Endothelial cell of umbilical vein (primary cell): ENCODE measurements around the gene SEPTIN5. TPM values are rescaled to one million over a fixed set of nuclear protein-coding genes. Genes with fewer than 3 reads are reported as not detected.
A peak's percentile ranks its signal among the peaks of the same experiment; 100 is the strongest.

Source experiments
- BruUV-seq: library from RNA; stranded (reverse); fragments of 400-500 nt; replicated peaks from 2 replicates; lab custom pipeline; 2021; lab: Mats Ljungman, UMichigan
- CTCF ChIA-PET: fragments of 300-600, 350-600 bp; sonication (Branson Sonifier 250); formaldehyde crosslinking; loops from one replicate; lab custom pipeline; 2021; ENCODE audit warnings: antibody characterized with exemption, inconsistent platforms; lab: Charles Lee
- POLR2A ChIA-PET: fragments of 300-600, 350-600 bp; sonication (Branson Sonifier 250); formaldehyde crosslinking; loops from one replicate; lab custom pipeline; 2021; ENCODE audit warnings: antibody characterized with exemption, inconsistent platforms; lab: Charles Lee
- DNase-seq: peaks from one replicate; pipeline ENCODE4 v3.0.0-alpha.2; 2011; ENCODE audit warnings: low read depth, low spot score
- FAIRE-seq: peaks from 2 replicates; lab custom pipeline; 2011; peaks lifted over from hg19 to GRCh38; lab: Jason Lieb, UNC
- H2AFZ ChIP-seq: 2 replicates; pipeline ENCODE4 v1.6.0; 2012; ENCODE audit warnings: low read depth, low read length, control low read depth, inconsistent platforms
- H3K27ac ChIP-seq: 2 replicates; pipeline ENCODE4 v1.5.1; 2011; ENCODE audit warnings: low read depth, mild to moderate bottlenecking, control low read depth, low read length, moderate library complexity; ENCODE audit not compliant: insufficient read depth
- H3K27me3 ChIP-seq, 2 experiments: 2 replicates each; pipeline versions ENCODE4 v1.6.0 to v1.6.1; 2011; ENCODE audit warnings: low read length in 2 of 2, mixed read lengths in 1 of 2; ENCODE audit not compliant: control insufficient read depth in 2 of 2, insufficient read depth in 2 of 2
- H3K36me3 ChIP-seq, 2 experiments: 2 replicates in 1 of 2; 3 replicates in 1 of 2; pipeline ENCODE4 v1.5.1; 2011; ENCODE audit warnings: low read length in 2 of 2, mild to moderate bottlenecking in 1 of 2, moderate library complexity in 1 of 2; ENCODE audit not compliant: control insufficient read depth in 2 of 2, insufficient read depth in 2 of 2; ENCODE audit errors: extremely low read depth in 1 of 2
- H3K4me1 ChIP-seq: 3 replicates; pipeline ENCODE4 v1.5.1; 2011; ENCODE audit warnings: mild to moderate bottlenecking, low read length; ENCODE audit not compliant: control insufficient read depth, insufficient read depth; ENCODE audit errors: extremely low read depth
- H3K4me2 ChIP-seq: 2 replicates; pipeline ENCODE4 v1.6.1; 2011; ENCODE audit warnings: low read length, control low read depth, mixed read lengths; ENCODE audit not compliant: insufficient read depth
- H3K4me3 ChIP-seq, 3 experiments: fragments of 200-600 bp in 1 of 3; sonication (generic), shearing (Covaris generic) in 1 of 3; replicated peaks in 1 of 3; 2 replicates each; pipeline ENCODE4 v1.5.1; 2011 to 2016; ENCODE audit warnings: control low read depth in 3 of 3, low read length in 3 of 3, mild to moderate bottlenecking in 2 of 3, inconsistent platforms in 1 of 3, low read depth in 1 of 3, moderate library complexity in 1 of 3; ENCODE audit not compliant: insufficient read depth in 1 of 3
- H3K79me2 ChIP-seq: 2 replicates; pipeline ENCODE4 v1.6.0; 2012; ENCODE audit warnings: low read length, inconsistent platforms; ENCODE audit not compliant: control insufficient read depth, insufficient read depth
- H3K9ac ChIP-seq: replicated peaks from 2 replicates; pipeline ENCODE3; 2011; ENCODE audit warnings: low read length, control low read depth; ENCODE audit not compliant: insufficient read depth; ENCODE audit errors: extremely low read depth
- H3K9me1 ChIP-seq: replicated peaks from 3 replicates; pipeline ENCODE4 v1.6.0; 2011; ENCODE audit warnings: mild to moderate bottlenecking, low read length; ENCODE audit not compliant: control insufficient read depth, insufficient read depth; ENCODE audit errors: extremely low read depth
- H3K9me3 ChIP-seq: replicated peaks from 2 replicates; pipeline ENCODE4 v1.5.1; 2012; ENCODE audit warnings: low read length, inconsistent platforms; ENCODE audit not compliant: control insufficient read depth, insufficient read depth
- H4K20me1 ChIP-seq: replicated peaks from 2 replicates; pipeline ENCODE3; 2011; ENCODE audit warnings: mild to moderate bottlenecking, low read length; ENCODE audit not compliant: control insufficient read depth, insufficient read depth; ENCODE audit errors: extremely low read depth
- EZH2 ChIP-seq: IDR thresholded peaks from 2 replicates; pipeline ENCODE4 v1.6.1; 2012; ENCODE audit warnings: borderline replicate concordance, low read depth, mild to moderate bottlenecking, moderate library complexity, low read length, inconsistent platforms; ENCODE audit not compliant: severe bottlenecking
- FOS ChIP-seq: IDR thresholded peaks from 2 replicates; pipeline ENCODE4 v1.6.1; 2011; ENCODE audit warnings: mild to moderate bottlenecking, low read length, moderate library complexity, borderline replicate concordance; ENCODE audit not compliant: insufficient read depth
- GATA2 ChIP-seq: IDR thresholded peaks from 2 replicates; pipeline ENCODE4 v1.7.0; 2011; ENCODE audit warnings: low read depth, mild to moderate bottlenecking, moderate library complexity, mixed read lengths, low read length; ENCODE audit not compliant: insufficient read length, insufficient read depth
- JUN ChIP-seq: IDR thresholded peaks from 2 replicates; pipeline ENCODE4 v1.6.1; 2011; ENCODE audit warnings: borderline replicate concordance, low read depth; ENCODE audit not compliant: insufficient read length, insufficient read depth
- MYC ChIP-seq: IDR thresholded peaks from one replicate; pipeline ENCODE4 v1.6.1; 2011; ENCODE audit warnings: mild to moderate bottlenecking, low read depth, low read length
- POLR2A ChIP-seq: IDR thresholded peaks from 2 replicates; pipeline ENCODE4 v1.6.1; 2012; ENCODE audit warnings: low read depth, mild to moderate bottlenecking, control low read depth, low read length
- POLR2AphosphoS5 ChIP-seq: IDR thresholded peaks from 2 replicates; pipeline ENCODE4 v1.6.1; 2012; ENCODE audit warnings: low read depth, mild to moderate bottlenecking, control low read depth, low read length, moderate library complexity; ENCODE audit not compliant: insufficient read depth
- dilution Hi-C: fragments of 300-500 bp; cut with MboI; formaldehyde crosslinking; loops from one replicate; pipeline ENCODE4 v1.15.0; 2019; ENCODE audit warnings: low sequenced_read_pairs; ENCODE audit not compliant: extremely low pct_ligation_motif_present
- intact Hi-C: fragments of 100-400 bp; cut with micrococcal nuclease; formaldehyde crosslinking; loops from one replicate; pipeline ENCODE4 v1.10.0; 2022
- polyA plus RNA-seq, 4 experiments: library from polyadenylated mRNA; depleted of rRNA in 3 of 4; stranded (reverse) in 3 of 4; unstranded in 1 of 4; fragments of >200 nt; gene quantifications; 2 replicates each; pipeline versions ENCODE4 v1.2.1 to v1.2.3, GENCODE V29; 2011 to 2012; ENCODE audit warnings: missing spikeins in 1 of 4
- total RNA-seq: library from RNA; stranded (reverse); gene quantifications from 2 replicates; pipeline ENCODE4 v1.2.3, GENCODE V29; 2021
- TF ChIP-seq, protein P1 (sequence below), 2 donors: IDR thresholded peaks; 1 replicate in 1 of 2; 2 replicates in 1 of 2; pipeline ENCODE4 v1.5.1; 2011; ENCODE audit warnings: low read length in 2 of 2, mild to moderate bottlenecking in 2 of 2, moderate library complexity in 2 of 2, control low read depth in 1 of 2, inconsistent platforms in 1 of 2, low read depth in 1 of 2; ENCODE audit not compliant: insufficient read depth in 1 of 2; ENCODE audit errors: extremely low read depth in 1 of 2
- TF ChIP-seq, protein P2 (sequence below): IDR thresholded peaks from 2 replicates; pipeline ENCODE4 v1.6.1; 2011; ENCODE audit not compliant: insufficient read depth, insufficient read length

The SEPTIN5 gene
- total and polyA plus RNA-seq, 2 donors (not counting 3 experiments of a cell fraction or from before 2014, with no cell fraction given), result 31.1 to 35.8 TPM

DNA sequence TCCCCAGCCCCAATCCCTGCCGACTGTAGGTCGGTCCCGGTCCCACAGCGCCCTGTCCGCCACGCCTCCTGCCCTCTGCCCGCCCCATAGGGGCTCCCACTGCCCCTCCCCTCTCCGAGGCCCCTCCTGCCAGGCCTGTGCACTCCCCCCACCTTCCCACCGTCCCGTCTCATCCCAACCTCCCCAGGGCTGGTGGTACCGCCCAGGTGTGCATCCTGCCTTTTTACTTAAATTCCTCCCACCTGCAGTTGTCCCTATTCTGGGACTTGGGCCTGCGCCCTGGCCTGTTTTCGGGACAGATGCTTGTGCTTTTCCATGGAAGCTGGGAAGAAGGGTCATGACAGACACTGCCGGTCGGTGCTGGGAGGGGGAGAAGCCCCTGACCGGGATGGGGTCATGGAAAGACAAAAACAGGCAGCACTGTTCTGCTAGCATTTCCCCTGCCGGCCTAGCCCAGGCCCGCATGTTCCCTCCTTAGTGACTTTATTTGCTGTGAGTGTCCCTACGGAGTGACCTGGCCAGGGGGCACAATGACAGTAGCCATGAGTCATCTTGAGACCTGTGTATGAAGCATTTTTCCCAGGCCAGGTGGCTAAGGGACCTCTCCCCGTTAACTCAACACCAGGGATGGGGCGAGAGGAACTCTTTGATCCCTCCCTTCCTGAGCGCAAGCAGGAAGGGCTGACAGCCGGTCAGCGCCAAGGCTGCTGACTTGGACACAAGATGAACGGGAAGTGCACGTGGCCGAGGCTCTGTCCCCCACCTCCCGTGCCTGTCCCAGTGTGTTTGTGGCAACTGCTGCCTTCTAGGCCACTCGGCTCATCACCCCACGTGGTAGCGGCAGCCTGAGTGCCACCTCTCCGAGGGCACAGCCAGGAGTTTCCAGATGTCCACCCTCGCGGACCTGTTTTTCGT is 53.4 kb downstream of the SEPTIN5 start:
- H3K4me2 ChIP-seq, result no peak overlapping the region
- no peak overlapping the region for H3K9ac ChIP-seq
- H2AFZ ChIP-seq, result no peak overlapping the region
- DNase-seq (no peak), FAIRE-seq (peak; percentile 37)
- H3K79me2 ChIP-seq, result peaks cover 17% of the 10 kb centered on the region
- intact Hi-C loops, result loop anchor here (1.0 kb wide), 1 partner anchor 37 kb away; no protein-coding TSS in a partner anchor
- no peak overlapping the region for H3K27ac ChIP-seq
- dilution Hi-C loops, result no loop called here
- no peak for TF ChIP-seq JUN
- no peak for TF ChIP-seq POLR2AphosphoS5
- no peaks in the 10 kb centered on the region for H4K20me1 ChIP-seq
- POLR2A ChIA-PET, result no interaction called here
- H3K4me1 ChIP-seq, result peaks cover 9% of the 10 kb centered on the region
- H3K4me3 ChIP-seq, result no peak overlapping the region
- peaks cover 10 to 16% of the 10 kb centered on the region in 2 experiments for H3K27me3 ChIP-seq
- no peaks in the 10 kb centered on the region for H3K9me1 ChIP-seq
- CTCF ChIA-PET, result interaction anchor here (1.2 kb wide), 1 partner anchor 142 kb away, joined by 3 read pairs; no protein-coding TSS in a partner anchor
- BruUV-seq, result no TSS peak
- H3K36me3 ChIP-seq, result peaks cover 0 to 3% of the 10 kb centered on the region in 2 experiments
- no peaks in the 10 kb centered on the region for H3K9me3 ChIP-seq

GRCh38 chr22:19769393-19769715 is 55.1 kb downstream of the SEPTIN5 start:
- CTCF ChIA-PET, result interaction anchor here (1.1 to 2.6 kb wide), 2 partner anchors 32 to 39 kb away, joined by 3 to 17 read pairs; no protein-coding TSS in a partner anchor

More at GRCh38 chr22:19769393-19769715, 55.1 kb downstream of the SEPTIN5 start:
- Histone ChIP-seq H3K79me2 (peaks cover 4% of the 10 kb centered on the region), H3K27me3 (peaks cover 10 to 16% of the 10 kb centered on the region in 2 experiments), H3K27ac (no peak overlapping the region), H3K36me3 (peaks cover 0 to 3% of the 10 kb centered on the region in 2 experiments), H3K4me1 (peaks cover 12% of the 10 kb centered on the region), H3K9me1 (no peaks in the 10 kb centered on the region), H3K4me3 (no peak overlapping the region), H4K20me1 (no peaks in the 10 kb centered on the region), H3K9me3 (no peaks in the 10 kb centered on the region), H3K9ac (no peak overlapping the region), H2AFZ (no peak overlapping the region), H3K4me2 (no peak overlapping the region)
- POLR2A ChIA-PET, result no interaction called here
- FAIRE-seq (no peak), DNase-seq (no peak)
- intact Hi-C loops, result no loop called here
- dilution Hi-C loops, result no loop called here
- no TSS peak for BruUV-seq
- TF ChIP-seq EZH2, result no peak
- TF ChIP-seq, protein P1, sequence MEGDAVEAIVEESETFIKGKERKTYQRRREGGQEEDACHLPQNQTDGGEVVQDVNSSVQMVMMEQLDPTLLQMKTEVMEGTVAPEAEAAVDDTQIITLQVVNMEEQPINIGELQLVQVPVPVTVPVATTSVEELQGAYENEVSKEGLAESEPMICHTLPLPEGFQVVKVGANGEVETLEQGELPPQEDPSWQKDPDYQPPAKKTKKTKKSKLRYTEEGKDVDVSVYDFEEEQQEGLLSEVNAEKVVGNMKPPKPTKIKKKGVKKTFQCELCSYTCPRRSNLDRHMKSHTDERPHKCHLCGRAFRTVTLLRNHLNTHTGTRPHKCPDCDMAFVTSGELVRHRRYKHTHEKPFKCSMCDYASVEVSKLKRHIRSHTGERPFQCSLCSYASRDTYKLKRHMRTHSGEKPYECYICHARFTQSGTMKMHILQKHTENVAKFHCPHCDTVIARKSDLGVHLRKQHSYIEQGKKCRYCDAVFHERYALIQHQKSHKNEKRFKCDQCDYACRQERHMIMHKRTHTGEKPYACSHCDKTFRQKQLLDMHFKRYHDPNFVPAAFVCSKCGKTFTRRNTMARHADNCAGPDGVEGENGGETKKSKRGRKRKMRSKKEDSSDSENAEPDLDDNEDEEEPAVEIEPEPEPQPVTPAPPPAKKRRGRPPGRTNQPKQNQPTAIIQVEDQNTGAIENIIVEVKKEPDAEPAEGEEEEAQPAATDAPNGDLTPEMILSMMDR (IDR thresholded peaks at IDR 0.05; ENCODE audit: extremely low read depth in 1 of 2, insufficient read depth in 1 of 2, low read depth in 1 of 2, low read length in 2 of 2), result no peak
- TF ChIP-seq, protein P2, sequence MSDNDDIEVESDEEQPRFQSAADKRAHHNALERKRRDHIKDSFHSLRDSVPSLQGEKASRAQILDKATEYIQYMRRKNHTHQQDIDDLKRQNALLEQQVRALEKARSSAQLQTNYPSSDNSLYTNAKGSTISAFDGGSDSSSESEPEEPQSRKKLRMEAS, result no peak
- no peak for TF ChIP-seq POLR2AphosphoS5
- TF ChIP-seq MYC, result no peak
- TF ChIP-seq JUN, result no peak
- TF ChIP-seq POLR2A, result no peak
- no peak for TF ChIP-seq GATA2
- TF ChIP-seq FOS, result no peak
